ENCODE data around the gene SP100.

The SP100 gene

GRCh38 chr2:230520061-230520874, 104.3 kb downstream of the SP100 start:
- no peak for TF ChIP-seq CTCF (IDR thresholded peaks at IDR 0.05; ENCODE audit: insufficient read depth, missing control alignments)
- FAIRE-seq = no peak
- DNase-seq (ENCODE audit: insufficient read length, low spot score) = no peak

- TF ChIP-seq CTCF (IDR thresholded peaks at IDR 0.05; ENCODE audit: insufficient read depth, missing control alignments) = no peak
- FAIRE-seq (no peak), DNase-seq (ENCODE audit: insufficient read length, low spot score) (no peak)
Observed at GRCh38 chr2:230520875-230521155, 104.8 kb downstream of the SP100 start.

- no peak for TF ChIP-seq CTCF (IDR thresholded peaks at IDR 0.05; ENCODE audit: insufficient read depth, missing control alignments)
- FAIRE-seq (no peak), DNase-seq (ENCODE audit: insufficient read length, low spot score) (no peak)
Observed at GRCh38 chr2:230521386-230521785, 105.4 kb downstream of the SP100 start.

GRCh38 chr2:230525682-230526081, 109.7 kb downstream of the SP100 start:
- no peak for TF ChIP-seq CTCF (IDR thresholded peaks at IDR 0.05; ENCODE audit: insufficient read depth, missing control alignments)
- DNase-seq (ENCODE audit: insufficient read length, low spot score) = no peak
- no peak for FAIRE-seq

GRCh38 chr2:230537531-230537976, 121.6 kb downstream of the SP100 start:
- DNase-seq (ENCODE audit: insufficient read length, low spot score) = no peak
- FAIRE-seq = no peak
- no peak for TF ChIP-seq CTCF (IDR thresholded peaks at IDR 0.05; ENCODE audit: insufficient read depth, missing control alignments)

- DNase-seq (ENCODE audit: insufficient read length, low spot score) = no peak
- FAIRE-seq = no peak
- TF ChIP-seq CTCF (IDR thresholded peaks at IDR 0.05; ENCODE audit: insufficient read depth, missing control alignments) = no peak
Observed at GRCh38 chr2:230540332-230540731, 124.3 kb downstream of the SP100 start.

- FAIRE-seq (no peak), DNase-seq (ENCODE audit: insufficient read length, low spot score) (no peak)
- TF ChIP-seq CTCF (IDR thresholded peaks at IDR 0.05; ENCODE audit: insufficient read depth, missing control alignments) = no peak
Observed at GRCh38 chr2:230541934-230542380, 126.0 kb downstream of the SP100 start.
